Ecto neural progenitor cell (in vitro differentiated cells): ENCODE data around the gene P2RX7.
"Not testable (repeated sequence)": the region's sequence is repeated elsewhere in the genome, so short reads cannot be mapped to it uniquely, and the experiment has no call there.

Source experiments
- DNase-seq: peaks from one replicate; pipeline ENCODE4 v3.0.0-alpha.2; 2018; ENCODE audit warnings: low spot score

P2RX7 gene

GRCh38 chr12:121170611-121171260, 38.1 kb downstream of the P2RX7 start:
- DNase-seq = no peak

GRCh38 chr12:121172145-121172544, 39.5 kb downstream of the P2RX7 start:
- no peak for DNase-seq

GRCh38 chr12:121175383-121176119, 42.9 kb downstream of the P2RX7 start:
- DNase-seq = no peak

GRCh38 chr12:121176826-121177529, 44.3 kb downstream of the P2RX7 start:
- DNase-seq = no peak

GRCh38 chr12:121181181-121181580, 48.5 kb downstream of the P2RX7 start:
- DNase-seq = no peak

GRCh38 chr12:121182222-121182893, 49.7 kb downstream of the P2RX7 start:
- DNase-seq = no peak

- DNase-seq = no peak
Measured at GRCh38 chr12:121184425-121184824, 51.7 kb downstream of the P2RX7 start.

GRCh38 chr12:121184984-121185889, 52.6 kb downstream of the P2RX7 start:
- DNase-seq = no peak

- no peak for DNase-seq
Measured at GRCh38 chr12:121186826-121187225, 54.1 kb downstream of the P2RX7 start.

- DNase-seq = no peak
Measured at GRCh38 chr12:121187501-121187900, 54.8 kb downstream of the P2RX7 start.

- DNase-seq = no peak
Measured at GRCh38 chr12:121188227-121188626, 55.6 kb downstream of the P2RX7 start.

- no peak for DNase-seq
Measured at GRCh38 chr12:121189131-121189530, 56.5 kb downstream of the P2RX7 start.

- DNase-seq = no peak
Measured at GRCh38 chr12:121189619-121190155, 57.0 kb downstream of the P2RX7 start.

GRCh38 chr12:121190523-121191031, 57.9 kb downstream of the P2RX7 start:
- no peak for DNase-seq

GRCh38 chr12:121191151-121191550, 58.5 kb downstream of the P2RX7 start:
- no peak for DNase-seq

GRCh38 chr12:121196902-121197301, 64.2 kb downstream of the P2RX7 start:
- no peak for DNase-seq

GRCh38 chr12:121198949-121199348, 66.3 kb downstream of the P2RX7 start:
- no peak for DNase-seq

- DNase-seq = not testable (repeated sequence)
Measured at GRCh38 chr12:121201140-121201539, 68.5 kb downstream of the P2RX7 start.

GRCh38 chr12:121202407-121203355, 70.0 kb downstream of the P2RX7 start:
- no peak for DNase-seq

GRCh38 chr12:121203482-121203881, 70.8 kb downstream of the P2RX7 start:
- DNase-seq = no peak
